Head of caudate nucleus (tissue), 42 donors: ENCODE data around the gene TBX15.
"Not testable (repeated sequence)": the region's sequence is repeated elsewhere in the genome, so short reads cannot be mapped to it uniquely, and the experiment has no call there.

Source experiments
- DNase-seq, 42 donors: peaks; one replicate each; pipeline versions ENCODE4 v3.0.0 to v3.0.0-alpha.2; 2020 to 2021; ENCODE audit warnings: mixed read lengths in 7 of 42
- intact Hi-C: fragments of 100-400 bp; cut with DNase I; formaldehyde crosslinking; loops from one replicate; pipeline ENCODE4 v1.15.0; 2022

Gene TBX15

GRCh38 chr1:118970451-118970850 is 17.7 kb downstream of the TBX15 start:
- intact Hi-C loops: no loop called here

GRCh38 chr1:118963456-118964430 is 24.4 kb downstream of the TBX15 start:
- DNase-seq: no peak
- intact Hi-C loops: no loop called here

More at GRCh38 chr1:118970451-118970850, 17.7 kb downstream of the TBX15 start:
- DNase-seq: no peak

GRCh38 chr1:118963138-118963455 is 25.0 kb downstream of the TBX15 start:
- DNase-seq: no peak
- intact Hi-C loops: no loop called here

- intact Hi-C loops: no loop called here
- no peak for DNase-seq
Measured at GRCh38 chr1:118961156-118961555, 27.0 kb downstream of the TBX15 start.

DNA sequence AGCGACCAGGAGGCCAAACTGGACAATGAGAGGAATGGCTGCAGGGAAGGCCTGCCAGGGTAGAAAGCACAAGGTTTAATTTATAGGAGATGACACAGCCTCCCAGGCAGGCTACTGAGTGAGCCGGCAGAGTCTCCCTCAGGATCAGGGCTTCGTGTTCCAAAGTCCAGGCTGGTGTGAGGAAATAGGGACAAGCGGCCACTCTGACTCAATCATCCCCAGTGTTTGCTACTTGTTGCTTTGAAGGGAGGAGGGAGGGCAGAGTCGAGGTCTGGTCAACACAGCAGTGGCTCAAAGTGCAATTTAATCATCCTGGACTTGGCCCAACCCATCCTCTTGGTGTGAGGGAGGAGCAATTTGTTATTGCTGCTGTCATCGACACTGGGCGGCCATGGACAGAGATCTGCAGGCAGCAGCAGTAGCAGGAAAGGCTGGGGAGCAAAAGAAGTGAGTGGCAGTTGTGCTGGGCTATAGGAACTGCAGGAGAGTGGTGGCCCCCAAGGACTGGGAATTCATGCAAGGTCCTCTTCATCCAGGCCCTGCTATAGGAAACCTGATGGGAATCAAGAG is 27.5 kb downstream of the TBX15 start:
- intact Hi-C loops: no loop called here
- DNase-seq: no peak

- intact Hi-C loops: no loop called here
Measured at GRCh38 chr1:118960026-118960561, 28.0 kb downstream of the TBX15 start.

DNA sequence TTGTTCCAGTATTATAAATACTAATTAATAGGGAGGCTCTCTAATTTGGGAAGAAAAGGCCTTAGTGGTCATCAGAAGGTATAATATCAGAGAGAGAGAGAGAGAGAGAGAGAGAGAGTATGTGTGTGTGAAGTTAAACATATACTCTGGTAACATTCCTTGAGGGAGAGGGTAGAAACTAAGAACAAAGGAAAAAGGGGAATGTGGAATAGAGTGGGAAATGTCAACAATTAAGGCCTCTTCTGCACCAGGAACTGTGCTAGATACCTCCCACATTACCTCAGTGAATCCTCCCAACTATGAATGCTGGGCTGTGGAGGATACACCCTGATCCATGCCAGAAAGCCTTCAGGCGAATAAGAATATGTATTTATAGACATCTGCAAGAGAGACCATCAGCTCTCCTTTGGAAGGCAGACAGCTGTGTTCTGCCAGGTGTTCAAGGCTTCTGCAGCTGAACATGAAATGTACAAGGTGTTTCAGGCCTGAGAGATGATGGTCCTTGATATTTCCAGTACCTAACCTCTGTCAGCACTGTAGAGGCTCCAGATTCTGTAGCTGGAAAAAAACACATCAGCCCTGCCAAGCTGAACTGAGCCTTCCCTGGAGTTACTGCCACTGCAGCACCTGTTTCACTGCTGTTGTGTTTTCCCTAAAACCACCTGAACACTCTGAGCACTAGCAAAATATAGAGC is 29.1 kb downstream of the TBX15 start:
- intact Hi-C loops: no loop called here
- no peak for DNase-seq

More at GRCh38 chr1:118960026-118960561, 28.0 kb downstream of the TBX15 start:
- no peak for DNase-seq

GRCh38 chr1:118958140-118958539 is 30.0 kb downstream of the TBX15 start:
- intact Hi-C loops: no loop called here
- DNase-seq: no peak

DNA sequence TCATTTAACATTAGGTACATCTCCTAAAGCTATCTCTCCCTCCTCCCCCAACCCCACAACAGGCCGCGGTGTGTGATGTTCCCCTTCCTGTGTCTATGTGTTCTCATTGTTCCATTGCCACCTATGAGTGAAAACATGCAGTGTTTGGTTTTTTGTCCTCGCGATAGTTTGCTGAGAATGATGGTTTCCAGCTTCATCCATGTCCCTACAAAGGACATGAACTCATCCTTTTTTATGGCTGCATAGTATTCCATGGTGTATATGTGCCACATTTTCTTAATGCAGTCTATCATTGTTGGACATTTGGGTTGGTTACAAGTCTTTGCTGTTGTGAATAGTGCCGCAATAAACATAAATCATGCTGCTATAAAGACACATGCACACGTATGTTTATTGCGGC is 30.6 kb downstream of the TBX15 start:
- intact Hi-C loops: not testable (repeated sequence)

GRCh38 chr1:118954301-118954905 is 33.7 kb downstream of the TBX15 start:
- intact Hi-C loops: no loop called here
- DNase-seq: no peak

More for the DNA sequence above, 30.6 kb downstream of the TBX15 start:
- not testable (repeated sequence) for DNase-seq

- no peak for DNase-seq
- intact Hi-C loops: no loop called here
Measured at GRCh38 chr1:118951270-118951936, 36.7 kb downstream of the TBX15 start.

DNA sequence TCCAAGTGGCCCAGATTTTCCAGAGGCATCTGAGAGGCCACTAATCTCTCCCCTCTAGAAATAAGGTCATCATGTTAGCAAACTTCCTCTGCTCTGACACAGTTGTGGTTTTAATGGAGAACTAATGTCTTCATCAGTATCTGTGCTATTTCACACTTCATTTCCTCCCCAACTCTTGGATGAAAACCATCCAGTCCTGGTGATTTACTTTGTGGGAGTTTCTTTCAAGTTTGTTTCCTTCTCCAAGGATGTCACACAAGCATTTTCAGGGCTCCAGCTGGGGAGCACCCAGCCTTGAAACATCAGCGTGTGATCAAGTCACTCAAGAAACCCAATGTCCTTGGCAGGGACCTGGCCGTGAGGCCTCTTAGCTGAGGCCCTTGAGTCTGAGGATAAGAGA is 38.8 kb downstream of the TBX15 start:
- DNase-seq: no peak

DNA sequence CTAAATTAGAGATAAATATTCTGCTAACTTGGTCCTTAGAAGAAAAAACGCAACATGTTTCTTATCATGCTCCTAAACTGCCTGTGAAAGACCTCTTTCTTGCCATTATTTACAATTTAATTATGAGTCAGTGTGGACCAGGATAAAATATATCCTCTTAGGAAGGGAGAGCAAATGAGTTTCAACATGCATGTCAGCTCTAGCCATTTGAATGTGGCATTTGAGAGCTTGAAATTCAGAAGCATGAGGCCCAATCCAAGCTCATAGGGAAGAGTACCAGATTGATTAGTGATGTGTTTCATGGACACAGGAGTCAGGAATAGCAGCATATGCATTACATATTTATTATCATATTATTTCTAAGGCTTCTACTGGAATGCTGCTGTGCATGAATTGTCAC is 39.3 kb downstream of the TBX15 start:
- intact Hi-C loops: no loop called here
- no peak for DNase-seq

More for the DNA sequence above, 38.8 kb downstream of the TBX15 start:
- intact Hi-C loops: no loop called here

DNA sequence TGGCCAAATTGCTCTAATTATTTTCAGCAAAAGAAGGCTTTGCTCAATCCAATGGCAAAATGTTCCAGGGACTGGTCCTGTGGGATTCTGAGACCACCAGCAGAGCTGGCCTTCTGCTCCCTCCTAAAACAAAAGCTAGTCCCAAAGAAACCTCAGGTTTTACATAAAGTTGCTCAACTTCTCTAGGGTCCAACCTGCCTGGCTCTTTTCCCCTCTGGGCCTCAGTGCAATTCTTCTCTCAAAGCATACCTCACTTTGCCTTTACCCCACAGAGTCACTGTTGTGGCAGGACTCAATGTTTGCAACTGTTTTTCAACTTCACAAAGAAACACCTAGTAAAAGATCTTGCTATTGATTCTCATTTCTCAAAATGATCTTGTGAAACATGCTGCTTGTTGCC is 39.8 kb downstream of the TBX15 start:
- intact Hi-C loops: no loop called here
- DNase-seq: no peak

- intact Hi-C loops: no loop called here
- no peak for DNase-seq
Measured at GRCh38 chr1:118947790-118948189, 40.4 kb downstream of the TBX15 start.

DNA sequence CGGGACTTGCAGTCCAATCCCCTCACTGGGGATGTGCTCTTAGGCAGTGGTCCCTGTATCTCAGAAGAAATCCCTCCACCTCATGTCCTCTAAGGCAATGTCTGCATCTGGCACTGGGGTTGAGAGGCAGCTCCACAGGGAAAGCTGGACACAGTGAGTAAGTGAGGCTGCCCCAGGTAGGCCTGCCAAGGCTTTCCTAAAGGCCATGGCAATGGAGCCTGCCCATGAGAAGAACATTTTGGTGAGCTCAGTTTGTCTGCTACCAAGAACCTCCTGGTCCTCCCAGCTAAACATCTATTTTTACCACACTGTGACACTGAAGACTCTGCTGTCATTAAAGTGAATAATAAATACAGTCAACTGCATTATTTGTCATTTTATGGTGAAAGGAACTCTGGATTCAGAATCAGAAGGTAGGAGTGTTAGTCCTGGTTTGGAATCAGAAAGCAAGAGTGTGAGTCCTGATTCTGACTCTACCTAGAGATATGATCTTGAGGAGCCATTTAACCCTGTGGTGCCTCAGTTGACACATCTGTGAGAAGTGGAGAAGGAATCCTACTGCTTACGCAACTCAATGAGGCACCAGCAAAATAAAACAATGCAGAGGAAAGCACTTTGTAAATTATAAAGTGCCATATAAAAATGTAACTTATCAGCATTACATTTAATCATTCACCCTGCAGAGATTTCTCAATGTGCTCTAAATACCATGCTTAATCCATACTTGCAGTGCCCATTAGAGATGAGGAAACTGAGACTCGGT is 41.0 kb downstream of the TBX15 start:
- no peak for DNase-seq
- intact Hi-C loops: no loop called here

- DNase-seq: no peak
- intact Hi-C loops: no loop called here
Measured at GRCh38 chr1:118945489-118945888, 42.7 kb downstream of the TBX15 start.

- intact Hi-C loops: no loop called here
- DNase-seq: no peak
Measured at GRCh38 chr1:118944546-118944945, 43.6 kb downstream of the TBX15 start.
